ENCODE results near the gene EIF4E2.
"Not testable (repeated sequence)": the region's sequence is repeated elsewhere in the genome, so short reads cannot be mapped to it uniquely, and the experiment has no call there.

The EIF4E2 gene

GRCh38 chr2:232522623-232523401, 27.7 kb upstream of the EIF4E2 start:
- no peak for DNase-seq (ENCODE audit: low spot score)

DNA sequence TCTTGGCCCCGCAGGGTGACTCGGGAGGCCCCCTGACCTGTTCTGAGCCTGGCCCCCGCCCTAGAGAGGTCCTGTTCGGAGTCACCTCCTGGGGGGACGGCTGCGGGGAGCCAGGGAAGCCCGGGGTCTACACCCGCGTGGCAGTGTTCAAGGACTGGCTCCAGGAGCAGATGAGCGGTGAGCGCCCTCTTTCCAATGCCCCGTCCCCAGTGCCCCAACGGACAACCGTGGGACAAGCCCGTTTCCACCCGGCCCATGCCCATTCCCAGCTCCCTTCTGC, 27.1 kb upstream of the EIF4E2 start:
- DNase-seq (ENCODE audit: low spot score), result no peak

DNA sequence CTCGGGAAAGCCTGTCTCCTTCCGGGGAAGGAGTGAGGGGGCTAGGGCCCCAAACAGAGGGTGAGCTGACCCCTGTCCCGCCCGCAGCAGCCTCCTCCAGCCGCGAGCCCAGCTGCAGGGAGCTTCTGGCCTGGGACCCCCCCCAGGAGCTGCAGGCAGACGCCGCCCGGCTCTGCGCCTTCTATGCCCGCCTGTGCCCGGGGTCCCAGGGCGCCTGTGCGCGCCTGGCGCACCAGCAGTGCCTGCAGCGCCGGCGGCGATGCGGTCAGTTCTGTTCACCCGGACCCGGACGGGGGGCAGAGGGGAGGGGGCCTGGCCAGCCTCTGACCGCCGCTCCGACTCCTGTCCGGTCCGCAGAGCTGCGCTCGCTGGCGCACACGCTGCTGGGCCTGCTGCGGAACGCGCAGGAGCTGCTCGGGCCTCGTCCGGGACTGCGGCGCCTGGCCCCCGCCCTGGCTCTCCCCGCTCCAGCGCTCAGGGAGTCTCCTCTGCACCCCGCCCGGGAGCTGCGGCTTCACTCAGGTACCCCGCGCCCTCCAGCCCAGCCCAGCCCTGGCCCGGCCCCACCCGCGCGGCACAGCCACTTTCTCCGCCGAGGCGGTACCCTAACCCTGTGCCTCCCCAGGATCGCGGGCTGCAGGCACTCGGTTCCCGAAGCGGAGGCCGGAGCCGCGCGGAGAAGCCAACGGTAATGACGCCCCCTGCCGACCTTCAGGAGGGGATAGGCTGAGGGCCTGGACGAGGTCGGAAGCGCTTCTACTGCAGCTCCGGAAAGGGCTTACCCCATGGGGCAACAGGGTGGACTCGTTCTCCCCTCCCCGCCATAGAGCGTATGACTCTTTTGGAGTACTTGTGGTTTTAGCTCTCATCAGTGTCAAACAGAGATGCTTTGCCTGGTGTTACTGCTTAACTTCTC, 26.5 kb upstream of the EIF4E2 start:
- no peak for DNase-seq (ENCODE audit: low spot score)

DNA sequence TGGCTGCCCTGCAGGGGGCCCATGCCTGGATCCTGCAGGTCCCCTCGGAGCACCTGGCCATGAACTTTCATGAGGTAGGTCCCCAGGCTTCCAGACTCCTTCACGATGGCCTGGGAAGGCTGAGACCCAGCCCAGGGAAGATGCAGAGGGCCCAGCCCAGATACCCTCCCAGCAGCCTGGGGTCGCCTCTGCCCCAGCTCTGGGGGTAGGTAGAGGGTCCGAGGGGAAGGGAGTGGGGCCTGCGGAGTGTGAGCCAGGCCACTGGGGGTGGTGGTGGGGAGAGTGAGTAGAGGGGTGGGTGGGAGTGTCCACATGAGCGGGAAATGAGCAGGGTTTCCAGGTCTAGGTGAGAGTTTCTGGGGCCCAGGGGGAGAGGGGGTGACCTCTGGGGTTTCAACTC, 25.7 kb upstream of the EIF4E2 start:
- DNase-seq (ENCODE audit: low spot score), result no peak

GRCh38 chr2:232525199-232525598, 25.3 kb upstream of the EIF4E2 start:
- DNase-seq (ENCODE audit: low spot score), result no peak

GRCh38 chr2:232525791-232526371, 24.6 kb upstream of the EIF4E2 start, which contains the start of gene CHRND:
Gene CHRND, plus strand, starts transcription at chr2:232526160. Its CDS starts 56 bp downstream, at chr2:232526216.
- DNase-seq (ENCODE audit: low spot score), result no peak

GRCh38 chr2:232526372-232526941, 24.0 kb upstream of the EIF4E2 start:
- no peak for DNase-seq (ENCODE audit: low spot score)

DNA sequence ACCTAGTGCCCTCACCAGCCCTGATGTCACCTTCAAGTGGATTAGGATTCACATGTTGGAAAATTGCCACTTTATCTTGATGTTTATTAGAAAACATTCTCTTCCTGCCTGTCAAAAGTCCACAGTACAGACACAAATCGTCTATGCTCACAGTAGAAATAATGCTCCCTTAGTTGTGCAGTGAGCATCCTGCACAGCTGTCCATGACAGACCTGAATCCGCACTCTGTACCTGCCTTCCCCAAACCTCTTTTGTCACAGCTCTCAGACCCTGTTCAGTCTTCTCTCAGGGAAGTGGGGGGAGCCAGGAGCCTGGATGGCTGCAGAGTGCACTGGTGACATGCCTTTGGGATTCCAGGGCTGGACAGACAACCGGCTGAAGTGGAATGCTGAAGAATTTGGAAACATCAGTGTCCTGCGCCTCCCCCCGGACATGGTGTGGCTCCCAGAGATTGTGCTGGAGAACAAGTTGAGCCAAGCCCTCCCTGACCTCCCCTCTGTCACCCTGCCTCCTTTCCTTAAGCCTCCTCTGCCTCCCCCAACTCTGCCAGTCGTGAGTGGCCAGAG, 22.5 kb upstream of the EIF4E2 start:
- no peak for DNase-seq (ENCODE audit: low spot score)

- DNase-seq (ENCODE audit: low spot score), result no peak
Measured at GRCh38 chr2:232528746-232529460, 21.6 kb upstream of the EIF4E2 start.

- DNase-seq (ENCODE audit: low spot score), result no peak
Measured at GRCh38 chr2:232529806-232530547, 20.5 kb upstream of the EIF4E2 start.

DNA sequence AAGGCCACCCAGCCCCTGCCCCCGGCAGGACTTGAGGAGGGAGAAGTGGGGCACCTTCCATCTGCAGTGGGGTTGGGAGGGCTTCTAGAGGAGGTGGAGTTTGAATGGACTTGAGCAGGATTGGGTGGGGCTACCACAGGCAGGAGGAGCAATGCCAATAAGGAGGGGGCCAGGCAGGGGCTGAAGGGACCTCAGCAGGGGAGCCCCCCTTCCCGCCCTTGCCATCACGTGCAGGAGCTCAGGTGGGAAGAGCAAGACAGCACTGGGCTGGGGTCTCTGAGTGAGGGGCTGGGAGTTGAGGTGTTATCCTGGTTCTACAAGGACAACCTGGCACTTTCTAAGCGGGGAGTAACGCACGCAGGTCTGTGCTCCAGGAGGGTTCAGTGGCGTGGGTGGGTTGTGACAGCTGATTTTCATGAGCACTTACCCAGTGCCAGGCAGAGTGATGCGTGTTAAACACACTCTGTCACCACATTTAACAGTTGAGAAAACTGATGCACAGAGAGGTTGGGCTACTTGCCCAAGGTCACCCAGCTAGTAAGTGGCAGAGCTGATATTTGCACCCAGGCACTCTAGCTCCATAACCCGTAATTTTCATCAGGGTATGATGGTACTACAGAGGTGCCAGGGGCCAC, 19.7 kb upstream of the EIF4E2 start:
- DNase-seq (ENCODE audit: low spot score), result no peak

- no peak for DNase-seq (ENCODE audit: low spot score)
Measured at GRCh38 chr2:232532419-232532818, 18.1 kb upstream of the EIF4E2 start.

DNA sequence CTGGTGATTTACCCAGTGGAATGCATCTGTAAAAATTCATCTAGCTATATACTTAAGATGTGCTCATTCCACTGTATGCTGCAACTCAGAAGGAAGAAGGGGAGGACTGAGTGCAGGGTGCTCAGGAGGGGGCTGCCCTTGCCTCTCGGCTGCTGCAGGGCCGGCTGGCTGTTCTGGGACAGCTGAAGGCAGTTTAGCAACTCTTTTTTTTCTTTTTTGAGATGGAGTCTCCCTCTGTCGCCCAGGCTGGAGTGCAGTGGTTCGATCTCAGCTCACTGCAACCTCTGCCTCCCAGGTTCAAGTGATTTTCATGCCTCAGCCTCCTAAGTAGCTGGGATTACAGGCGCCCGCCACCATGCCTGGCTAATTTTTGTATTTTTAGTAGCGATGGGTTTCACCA, 17.7 kb upstream of the EIF4E2 start:
- not testable (repeated sequence) for DNase-seq (ENCODE audit: low spot score)

DNA sequence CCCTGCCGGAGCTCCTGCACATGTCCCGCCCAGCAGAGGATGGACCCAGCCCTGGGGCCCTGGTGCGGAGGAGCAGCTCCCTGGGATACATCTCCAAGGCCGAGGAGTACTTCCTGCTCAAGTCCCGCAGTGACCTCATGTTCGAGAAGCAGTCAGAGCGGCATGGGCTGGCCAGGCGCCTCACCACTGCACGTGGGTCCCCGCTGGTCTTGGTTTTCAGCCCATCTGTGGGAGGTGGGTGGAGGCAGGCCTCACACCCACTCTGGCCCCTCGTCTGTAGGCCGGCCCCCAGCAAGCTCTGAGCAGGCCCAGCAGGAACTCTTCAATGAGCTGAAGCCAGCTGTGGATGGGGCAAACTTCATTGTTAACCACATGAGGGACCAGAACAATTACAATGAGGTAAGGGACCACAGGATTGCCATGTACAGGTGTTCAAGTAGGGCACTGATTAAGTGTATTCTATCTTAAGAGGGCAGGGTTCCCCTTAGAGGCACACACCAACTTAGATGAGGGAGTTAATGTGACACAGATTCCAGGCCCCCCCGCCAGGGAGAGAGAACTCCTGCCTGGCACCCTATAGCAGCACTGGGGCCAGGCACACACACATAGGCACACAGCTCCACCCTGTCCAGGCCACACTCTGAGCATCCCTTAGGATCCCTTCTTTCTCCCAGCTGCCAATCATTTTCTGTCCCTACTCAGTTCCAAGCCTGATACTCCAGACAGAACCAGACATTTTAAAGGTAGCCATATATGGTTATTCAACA, 16.4 kb upstream of the EIF4E2 start:
- no peak for DNase-seq (ENCODE audit: low spot score)

GRCh38 chr2:232534940-232535651, 15.4 kb upstream of the EIF4E2 start:
- DNase-seq (ENCODE audit: low spot score), result no peak

GRCh38 chr2:232535761-232536530, 14.5 kb upstream of the EIF4E2 start:
- DNase-seq (ENCODE audit: low spot score), result no peak

DNA sequence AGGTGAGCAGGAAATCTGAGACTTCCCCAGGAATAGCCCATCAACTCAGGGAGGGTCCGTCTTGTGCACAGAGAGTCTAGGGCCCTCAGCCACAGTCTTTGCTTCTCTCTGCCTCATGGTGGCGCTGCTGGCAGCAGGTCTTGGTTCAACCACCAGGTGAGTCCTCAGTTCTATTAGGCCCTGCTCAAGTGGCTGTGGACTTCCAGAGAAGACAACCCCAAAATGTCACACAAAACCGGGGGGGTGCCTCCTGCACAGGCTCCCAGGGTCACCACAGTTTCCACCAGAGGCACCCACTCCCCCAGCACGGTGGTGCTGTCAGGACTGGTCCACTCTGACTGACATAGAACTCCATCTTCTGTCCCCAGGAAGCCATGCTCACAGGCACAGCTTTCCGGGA, 13.4 kb upstream of the EIF4E2 start:
- DNase-seq (ENCODE audit: low spot score), result peak; percentile 18

GRCh38 chr2:232537499-232537898, 13.0 kb upstream of the EIF4E2 start:
- no peak for DNase-seq (ENCODE audit: low spot score)
